Activated naive CD4-positive, alpha-beta T cell treated with anti-CD3 and anti-CD28 coated beads for 36 hours (primary cell): Measurements from ENCODE around the gene P2RX3. TPM values are rescaled to one million over a fixed set of nuclear protein-coding genes. Genes with fewer than 3 reads are reported as not detected.

Experiments used
- CTCF ChIA-PET: fragments of 350-600 bp; sonication (Branson Sonifier 250); formaldehyde crosslinking; loops from one replicate; lab custom pipeline; 2021; ENCODE audit warnings: antibody characterized with exemption; lab: Charles Lee
- DNase-seq: peaks from one replicate; pipeline ENCODE4 v3.0.0-alpha.2; 2020
- H3K27ac Mint-ChIP-seq: one replicate; pipeline ENCODE4 v1.8.0; 2021; ENCODE audit warnings: mild to moderate bottlenecking, mixed read lengths
- H3K27me3 Mint-ChIP-seq: one replicate; pipeline ENCODE4 v1.8.0; 2021; ENCODE audit warnings: low read depth, mixed read lengths
- H3K36me3 Mint-ChIP-seq: one replicate; pipeline ENCODE4 v1.8.0; 2021; ENCODE audit warnings: low read depth, mixed read lengths
- H3K4me1 Mint-ChIP-seq: one replicate; pipeline ENCODE4 v1.8.0; 2021; ENCODE audit warnings: low read depth, mixed read lengths
- H3K4me3 Mint-ChIP-seq: one replicate; pipeline ENCODE4 v1.8.0; 2021; ENCODE audit warnings: mild to moderate bottlenecking, moderate library complexity, mixed read lengths
- H3K9me3 Mint-ChIP-seq: one replicate; pipeline ENCODE4 v1.8.0; 2021; ENCODE audit warnings: mixed read lengths
- intact Hi-C: fragments of 100-400 bp; cut with micrococcal nuclease; formaldehyde crosslinking; loops from one replicate; pipeline ENCODE4 v1.15.1; 2023
- total RNA-seq, 2 experiments: library from RNA; stranded (reverse); gene quantifications; one replicate each; pipeline ENCODE4 v1.2.3, GENCODE V29; 2021

P2RX3 gene
- total RNA-seq, 2 experiments from 2014 or later = not detected

GRCh38 chr11:57312511-57313021, 25.6 kb upstream of the P2RX3 start:
- Mint-ChIP-seq H3K36me3 (peaks cover 13% of the 10 kb centered on the region), H3K4me1 (peaks cover 17% of the 10 kb centered on the region), H3K4me3 (no peak overlapping the region), H3K9me3 (no peaks in the 10 kb centered on the region), H3K27me3 (no peaks in the 10 kb centered on the region), H3K27ac (no peak overlapping the region)
- CTCF ChIA-PET = interaction anchor here (1.1 kb wide), 1 partner anchor 8 kb away, joined by 4 read pairs; no protein-coding TSS in a partner anchor
- intact Hi-C loops = no loop called here
- DNase-seq = no peak

- DNase-seq = no peak
- Mint-ChIP-seq H3K27ac (no peak overlapping the region), H3K27me3 (no peaks in the 10 kb centered on the region), H3K4me3 (no peak overlapping the region), H3K9me3 (no peaks in the 10 kb centered on the region), H3K4me1 (peaks cover 17% of the 10 kb centered on the region), H3K36me3 (peaks cover 12% of the 10 kb centered on the region)
- CTCF ChIA-PET = no interaction called here
- intact Hi-C loops = no loop called here
These were observed 24.9 kb upstream of the P2RX3 start for GRCh38 chr11:57313071-57313787.

- H3K9me3 Mint-ChIP-seq = no peaks in the 10 kb centered on the region
- CTCF ChIA-PET = no interaction called here
- peaks cover 17% of the 10 kb centered on the region for H3K4me1 Mint-ChIP-seq
- intact Hi-C loops = no loop called here
- no peak overlapping the region for H3K27ac Mint-ChIP-seq
- H3K4me3 Mint-ChIP-seq = no peak overlapping the region
- no peaks in the 10 kb centered on the region for H3K27me3 Mint-ChIP-seq
- no peak for DNase-seq
- peaks cover 12% of the 10 kb centered on the region for H3K36me3 Mint-ChIP-seq
These were observed 24.4 kb upstream of the P2RX3 start for GRCh38 chr11:57313788-57314135.

- H3K4me1 Mint-ChIP-seq = peaks cover 17% of the 10 kb centered on the region
- H3K9me3 Mint-ChIP-seq = no peaks in the 10 kb centered on the region
- H3K27me3 Mint-ChIP-seq = no peaks in the 10 kb centered on the region
- CTCF ChIA-PET = no interaction called here
- no peak overlapping the region for H3K4me3 Mint-ChIP-seq
- no peak for DNase-seq
- peaks cover 15% of the 10 kb centered on the region for H3K36me3 Mint-ChIP-seq
- intact Hi-C loops = no loop called here
- H3K27ac Mint-ChIP-seq = no peak overlapping the region
These were observed 23.8 kb upstream of the P2RX3 start for GRCh38 chr11:57314221-57314973.

GRCh38 chr11:57315491-57315890, 22.7 kb upstream of the P2RX3 start:
- Mint-ChIP-seq H3K27ac (no peak overlapping the region), H3K4me1 (peaks cover 17% of the 10 kb centered on the region), H3K36me3 (peaks cover 6% of the 10 kb centered on the region), H3K4me3 (no peak overlapping the region), H3K27me3 (no peaks in the 10 kb centered on the region), H3K9me3 (no peaks in the 10 kb centered on the region)
- CTCF ChIA-PET = no interaction called here
- intact Hi-C loops = no loop called here
- no peak for DNase-seq

GRCh38 chr11:57316017-57316416, 22.1 kb upstream of the P2RX3 start:
- H3K9me3 Mint-ChIP-seq = no peaks in the 10 kb centered on the region
- no peaks in the 10 kb centered on the region for H3K27me3 Mint-ChIP-seq
- peaks cover 10% of the 10 kb centered on the region for H3K36me3 Mint-ChIP-seq
- intact Hi-C loops = no loop called here
- H3K27ac Mint-ChIP-seq = no peak overlapping the region
- no peak for DNase-seq
- peaks cover 13% of the 10 kb centered on the region for H3K4me1 Mint-ChIP-seq
- CTCF ChIA-PET = no interaction called here
- H3K4me3 Mint-ChIP-seq = no peak overlapping the region

GRCh38 chr11:57318178-57318577, 20.0 kb upstream of the P2RX3 start:
- no peak overlapping the region for H3K27ac Mint-ChIP-seq
- H3K9me3 Mint-ChIP-seq = no peaks in the 10 kb centered on the region
- H3K27me3 Mint-ChIP-seq = no peaks in the 10 kb centered on the region
- intact Hi-C loops = no loop called here
- H3K4me3 Mint-ChIP-seq = no peak overlapping the region
- CTCF ChIA-PET = interaction anchor here (1.9 kb wide), 1 partner anchor 27 kb away, joined by 4 read pairs; no protein-coding TSS in a partner anchor
- H3K4me1 Mint-ChIP-seq = peaks cover 18% of the 10 kb centered on the region
- no peak for DNase-seq
- H3K36me3 Mint-ChIP-seq = peaks cover 11% of the 10 kb centered on the region

- Mint-ChIP-seq H3K9me3 (no peaks in the 10 kb centered on the region), H3K27ac (no peak overlapping the region), H3K4me3 (no peak overlapping the region), H3K4me1 (peaks cover 28% of the 10 kb centered on the region), H3K36me3 (peaks cover 11% of the 10 kb centered on the region), H3K27me3 (no peaks in the 10 kb centered on the region)
- no peak for DNase-seq
- intact Hi-C loops = loop anchor here (10.0 kb wide), 1 partner anchor 1825 kb away; the partner anchor contains the start of gene FAM111A
- CTCF ChIA-PET = interaction anchor here (1.3 kb wide), 1 partner anchor 8 kb away, joined by 4 read pairs; no protein-coding TSS in a partner anchor
These were observed 18.0 kb upstream of the P2RX3 start for GRCh38 chr11:57320067-57320718.

- intact Hi-C loops = loop anchor here (10.0 kb wide), 1 partner anchor 1824 kb away; the partner anchor contains the start of gene FAM111A
- peaks cover 17% of the 10 kb centered on the region for H3K36me3 Mint-ChIP-seq
- H3K4me3 Mint-ChIP-seq = no peak overlapping the region
- H3K27ac Mint-ChIP-seq = no peak overlapping the region
- CTCF ChIA-PET = interaction anchor here (1.2 to 1.3 kb wide), 2 partner anchors 9 to 42 kb away, joined by 4 read pairs; no protein-coding TSS in a partner anchor
- peaks cover 35% of the 10 kb centered on the region for H3K4me1 Mint-ChIP-seq
- H3K27me3 Mint-ChIP-seq = no peaks in the 10 kb centered on the region
- no peak for DNase-seq
- H3K9me3 Mint-ChIP-seq = no peaks in the 10 kb centered on the region
These were observed 17.3 kb upstream of the P2RX3 start for GRCh38 chr11:57320719-57321387.

- Mint-ChIP-seq H3K4me3 (no peak overlapping the region), H3K36me3 (peaks cover 24% of the 10 kb centered on the region), H3K27me3 (no peaks in the 10 kb centered on the region), H3K4me1 (peaks cover 43% of the 10 kb centered on the region), H3K27ac (no peak overlapping the region), H3K9me3 (no peaks in the 10 kb centered on the region)
- intact Hi-C loops = loop anchor here (10.0 kb wide), 1 partner anchor 1823 kb away; the partner anchor contains the start of gene FAM111A
- CTCF ChIA-PET = interaction anchor here (0.5 to 1.3 kb wide), 5 partner anchors 10 to 138 kb away, joined by 3 to 4 read pairs (median 4); no protein-coding TSS in a partner anchor
- DNase-seq = no peak
These were observed 16.5 kb upstream of the P2RX3 start for GRCh38 chr11:57321388-57322255.
